ENCODE measurements around the gene NIF3L1. TPM values are rescaled to one million over a fixed set of nuclear protein-coding genes. Genes with fewer than 3 reads are reported as not detected.

NIF3L1 gene
- 18.8 and 57.7 TPM in 2 replicates for total RNA-seq

GRCh38 chr2:200888704-200889625 is at the start of gene NIF3L1, which contains the start of gene PPIL3:
TSS of gene NIF3L1 (plus strand) at chr2:200889371. CDS start at chr2:200891944, 2,573 bp downstream.
TSS of gene PPIL3 (minus strand) at chr2:200889077. CDS start at chr2:200887615, 1,462 bp downstream.

GRCh38 chr2:200864176-200865034 is 24.8 kb upstream of the NIF3L1 start, which contains the start of gene CLK1:
TSS of gene CLK1 (minus strand) at chr2:200864658. CDS start at chr2:200861862, 2,796 bp downstream.

Small RNAs within 50 kb of the gene (small RNA-seq; reads per million reads assigned to genes)
- not detected for gene RF00019 (ENCODE audit: low replicate concordance)
- gene RNA5SP115 (ENCODE audit: low replicate concordance), result not detected
- gene RNU6-312P (ENCODE audit: low replicate concordance), result not detected
- gene RNU6-762P (ENCODE audit: low replicate concordance), result not detected

Other genes starting within 250 kb of the NIF3L1 start
- gene BZW1, start 77.5 kb upstream of the NIF3L1 start, total RNA-seq, result 313 and 705 TPM in 2 replicates
- gene CLK1, start 24.7 kb upstream of the NIF3L1 start, total RNA-seq, result 47.7 and 51.2 TPM in 2 replicates
- gene PPIL3, start 294 bp upstream of the NIF3L1 start, total RNA-seq, result 39.5 and 40.9 TPM in 2 replicates
- gene ORC2, start 74.3 kb downstream of the NIF3L1 start, total RNA-seq, result 9.2 and 20.5 TPM in 2 replicates
- 5.5 and 13.0 TPM in 2 replicates for gene HYCC2, start 182.3 kb downstream of the NIF3L1 start, total RNA-seq
- 20.8 and 28.5 TPM in 2 replicates for gene NDUFB3, start 182.6 kb downstream of the NIF3L1 start, total RNA-seq
- gene CFLAR, start 226.8 kb downstream of the NIF3L1 start, total RNA-seq, result 114 and 115 TPM in 2 replicates